Brain microvascular endothelial cell (primary cell): ENCODE results near the gene PHYKPL.

ENCODE experiments used
- DNase-seq: peaks from one replicate; pipeline ENCODE4 v3.0.0-alpha.2; 2020
- H3K27ac ChIP-seq: fragments of 250-450 bp; sonication (Bioruptor Pico); 2 replicates; pipeline ENCODE4 v1.5.1; 2020; ENCODE audit warnings: mild to moderate bottlenecking, moderate library complexity
- H3K27me3 ChIP-seq: fragments of 250-450 bp; sonication (Bioruptor Pico); replicated peaks from 2 replicates; pipeline ENCODE4 v1.5.1; 2020; ENCODE audit warnings: mild to moderate bottlenecking
- H3K36me3 ChIP-seq: fragments of 250-450 bp; sonication (Bioruptor Pico); replicated peaks from 2 replicates; pipeline ENCODE4 v1.5.1; 2020; ENCODE audit warnings: mild to moderate bottlenecking
- H3K4me3 ChIP-seq: 2 replicates; pipeline ENCODE4 v1.5.1; 2011; ENCODE audit warnings: low read depth, mild to moderate bottlenecking, control low read depth, low read length, moderate library complexity
- CTCF ChIP-seq: IDR thresholded peaks from 2 replicates; pipeline ENCODE4 v1.5.1; 2011; ENCODE audit warnings: low read depth, mild to moderate bottlenecking, moderate library complexity, low read length, control low read depth, inconsistent platforms; ENCODE audit errors: missing control alignments
- in situ Hi-C: cut with HindIII; loops from 2 replicates; pipeline ENCODE4 v1.10.0; 2017; ENCODE audit warnings: low sequenced_read_pairs, low pct_ligation_motif_present

The PHYKPL gene

DNA sequence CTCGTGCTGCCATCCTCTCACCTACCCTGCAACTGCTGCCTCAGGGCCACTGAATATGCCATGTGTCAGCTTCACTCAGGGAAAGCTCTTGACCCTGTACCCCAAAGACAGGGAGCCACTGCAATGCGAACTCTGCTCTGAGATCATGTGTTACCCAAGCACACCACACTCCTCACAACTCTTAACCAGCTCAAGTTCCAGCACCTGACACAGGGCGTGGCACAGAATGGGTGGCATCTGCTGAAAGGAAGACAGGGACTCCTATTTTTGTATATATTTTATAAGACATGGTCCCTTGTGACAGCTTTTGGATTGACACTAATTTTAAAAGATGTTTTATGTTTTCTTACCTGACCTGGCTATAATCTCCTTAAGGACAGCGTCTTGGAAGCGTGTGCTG, 10.7 kb downstream of the PHYKPL start:
- in situ Hi-C loops: no loop called here
- no peak for TF ChIP-seq CTCF
- no peak for DNase-seq
- no peak overlapping the region for H3K4me3 ChIP-seq
- no peaks in the 10 kb centered on the region for H3K27me3 ChIP-seq
- H3K27ac ChIP-seq: no peak overlapping the region
- peaks cover 14% of the 10 kb centered on the region for H3K36me3 ChIP-seq

DNA sequence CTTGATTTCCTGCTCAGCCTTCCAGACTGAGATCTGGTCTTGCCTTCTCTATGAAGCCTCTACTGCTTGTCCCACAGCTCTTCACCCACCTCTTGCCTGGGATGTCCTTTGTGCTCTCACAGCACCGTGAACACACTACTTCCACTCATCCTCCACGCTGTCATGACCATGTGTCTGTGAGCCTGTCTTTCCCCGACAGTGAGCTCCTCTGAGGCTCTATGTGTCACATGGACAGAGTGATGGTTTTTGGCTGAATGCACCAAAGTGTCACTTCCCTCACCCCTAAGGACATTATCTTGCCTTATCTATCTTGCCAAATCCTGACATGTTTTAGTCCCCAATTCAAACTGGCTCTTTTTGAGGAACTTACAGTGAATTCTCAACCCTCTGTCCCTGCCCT, 11.3 kb downstream of the PHYKPL start:
- no peak for DNase-seq
- Histone ChIP-seq H3K4me3 (no peak overlapping the region), H3K27ac (no peak overlapping the region), H3K36me3 (peaks cover 19% of the 10 kb centered on the region), H3K27me3 (no peaks in the 10 kb centered on the region)
- TF ChIP-seq CTCF: no peak
- in situ Hi-C loops: no loop called here

DNA sequence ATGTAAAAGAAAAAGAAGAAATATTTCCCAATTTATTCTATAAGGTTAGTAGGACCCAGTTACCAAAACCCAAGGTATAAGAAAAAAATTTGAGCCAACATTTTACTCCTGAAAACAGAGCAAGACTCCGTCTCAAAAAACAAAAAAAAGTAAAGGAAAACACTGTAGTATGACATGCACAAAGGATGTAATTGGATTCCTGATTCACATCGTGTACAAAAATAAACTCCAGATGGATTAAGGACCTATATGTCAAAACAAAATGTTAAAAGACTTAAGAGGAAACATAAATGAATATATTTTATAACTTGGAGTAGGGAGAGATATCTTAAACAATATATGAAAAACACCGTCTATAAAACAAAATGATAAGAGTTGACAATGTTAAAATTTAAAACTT, 13.8 kb downstream of the PHYKPL start:
- TF ChIP-seq CTCF: no peak
- Histone ChIP-seq H3K4me3 (no peak overlapping the region), H3K27ac (no peak overlapping the region), H3K27me3 (no peaks in the 10 kb centered on the region), H3K36me3 (peaks cover 33% of the 10 kb centered on the region)
- no peak for DNase-seq
- in situ Hi-C loops: no loop called here

- Histone ChIP-seq H3K27me3 (no peaks in the 10 kb centered on the region), H3K4me3 (no peak overlapping the region), H3K36me3 (peaks cover 37% of the 10 kb centered on the region), H3K27ac (no peak overlapping the region)
- DNase-seq: no peak
- in situ Hi-C loops: no loop called here
- no peak for TF ChIP-seq CTCF
These were observed 14.3 kb downstream of the PHYKPL start for GRCh38 chr5:178218237-178218776.

DNA sequence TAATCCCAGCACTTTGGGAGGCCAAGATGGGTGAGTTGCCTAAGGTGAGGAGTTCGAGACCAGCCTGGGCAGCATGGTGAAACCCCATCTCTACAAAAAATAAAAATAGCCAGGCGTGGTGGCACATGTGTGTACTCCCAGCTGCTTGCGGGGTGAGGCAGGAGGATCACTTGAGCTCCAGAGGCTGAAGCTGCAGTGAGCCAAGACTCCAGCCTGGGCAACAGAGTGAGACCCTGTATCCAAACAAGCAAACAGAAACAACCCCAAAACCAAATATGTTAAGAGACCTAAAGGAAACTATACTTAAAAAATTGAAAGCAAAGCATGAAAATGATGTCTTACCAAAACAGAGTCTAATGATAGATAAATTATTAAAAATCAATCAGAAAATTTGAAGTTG, 15.8 kb downstream of the PHYKPL start:
- no peak for DNase-seq
- no peaks in the 10 kb centered on the region for H3K27me3 ChIP-seq
- no peak for TF ChIP-seq CTCF
- peaks cover 49% of the 10 kb centered on the region for H3K36me3 ChIP-seq
- in situ Hi-C loops: no loop called here
- no peak overlapping the region for H3K4me3 ChIP-seq
- no peak overlapping the region for H3K27ac ChIP-seq

DNA sequence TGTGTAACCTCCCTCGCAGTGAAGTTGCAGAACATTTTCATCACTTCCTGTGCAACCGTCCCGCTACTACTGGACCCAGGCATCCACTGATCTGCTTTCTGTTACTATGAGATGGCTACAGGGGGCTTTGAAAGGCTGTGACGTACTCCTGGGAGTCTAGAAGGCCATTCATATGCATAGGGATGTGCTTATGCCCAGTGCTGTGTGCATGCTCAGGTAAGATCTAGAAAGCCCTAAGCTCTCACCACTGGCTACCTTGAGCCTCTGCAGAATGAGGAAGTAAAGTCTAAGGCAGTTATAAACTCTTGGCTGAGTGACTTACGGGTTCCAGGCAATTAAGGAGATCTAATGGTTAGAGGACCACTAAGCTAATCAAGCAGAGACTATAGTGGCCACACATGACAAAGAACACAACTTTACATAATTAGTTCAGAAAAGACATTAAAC, 16.5 kb downstream of the PHYKPL start:
- H3K27ac ChIP-seq: no peak overlapping the region
- no peaks in the 10 kb centered on the region for H3K27me3 ChIP-seq
- peaks cover 53% of the 10 kb centered on the region for H3K36me3 ChIP-seq
- no peak for TF ChIP-seq CTCF
- H3K4me3 ChIP-seq: no peak overlapping the region
- no peak for DNase-seq
- in situ Hi-C loops: no loop called here
